Heart left ventricle (tissue), 13 donors: ENCODE data around the gene CYBRD1.
A peak's percentile ranks its signal among the peaks of the same experiment; 100 is the strongest.

Experiments
- POLR2A ChIP-seq, 2 donors: fragments of 450-650 bp; IDR thresholded peaks; one replicate each; pipeline ENCODE4 v1.6.1; 2017; ENCODE audit warnings: antibody characterized with exemption in 2 of 2, mild to moderate bottlenecking in 2 of 2, moderate library complexity in 2 of 2
- TF ChIP-seq, protein P1 (sequence below), 12 donors: fragments of 200-600 bp; sonication (generic) in 4 of 12; IDR thresholded peaks; one replicate each; pipeline versions ENCODE4 v1.5.0 to v1.8.0; 2018 to 2022; ENCODE audit warnings: antibody characterized with exemption in 12 of 12, mild to moderate bottlenecking in 5 of 12
- donor health status: ischemic (EF 13 %, LVEDD 7.1; RV severe dilation, severe dysfunction).
- donor health status: DM: no; HTN: yes; CAD: no.
- donor health status: DM: no; HTN: no; CAD: no.
- donor health status: ischemic (EF 25% LVEDD 6.9; RV normal size, moderate dysfunction).
- donor health status: ischemic (EF 25% LVEDD 5.7; RV mildly dilated, moderate dysfunction).
- donor health status: ischemic (EF 35%, LVEDD 5.7; RV mildly dilated, moderate dysfunction).
- donor health status: nonischemic (EF 11% LVEDD 7.7; RV severe dilation, severe dysfunction).
- donor health status: DM: yes; HTN: yes; CAD: no.
- donor health status: PGD.
- donor health status: ischemic (EF 29% LVEDD 5.4; RV normal size, mild dysfunction).
- donor health status: nonischemic (EF 23%, LVEDD 6.1; RV moderate dilation, normal function).

DNA sequence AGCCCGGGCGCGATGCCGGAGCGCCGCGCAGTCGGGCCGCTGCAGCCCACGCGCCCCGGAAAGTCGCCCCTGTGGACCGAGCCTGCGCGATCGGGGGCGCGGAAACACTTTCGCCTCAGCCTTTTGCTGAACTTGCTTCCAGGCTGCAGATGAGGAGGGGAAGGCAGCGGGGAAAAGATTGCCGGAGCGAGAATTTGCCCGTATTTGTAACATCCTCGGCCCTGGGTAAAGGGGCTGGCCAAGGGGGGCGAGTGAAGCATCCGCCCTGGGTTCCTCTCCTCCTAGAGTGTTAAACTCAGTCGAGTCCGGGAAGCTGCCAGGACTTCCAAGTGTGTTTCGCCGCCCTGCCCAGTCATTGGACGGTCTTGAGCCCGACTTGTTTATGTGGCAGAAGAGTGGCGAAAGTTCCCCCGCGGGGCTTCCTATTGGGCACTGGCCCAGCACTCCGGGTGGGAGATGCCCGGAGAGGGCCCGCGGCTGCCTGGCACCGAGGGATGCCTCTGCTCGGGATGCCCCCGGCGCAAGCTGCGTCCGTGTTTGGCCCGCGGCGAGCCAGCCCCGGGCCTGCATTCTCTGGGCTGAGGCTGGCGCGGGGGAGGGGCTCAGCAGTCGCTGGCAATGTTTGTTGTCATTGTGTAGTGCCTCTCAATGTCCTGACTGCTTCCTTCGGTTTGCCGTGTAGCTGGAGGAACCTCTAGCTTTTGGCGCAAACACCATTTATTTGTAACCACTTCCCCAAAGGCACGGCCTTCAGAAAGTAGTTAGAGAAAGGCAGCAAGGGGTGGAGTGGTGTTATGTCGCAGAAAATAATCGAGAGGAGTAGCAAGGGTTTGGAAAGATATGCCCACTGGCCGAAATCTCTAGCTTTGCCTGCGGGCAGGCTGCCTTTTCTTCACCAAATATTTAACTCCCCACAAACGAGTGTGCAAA lies 1.1 kb downstream of the CYBRD1 start:
- peak in 1 of 2 donors; percentile 57 for TF ChIP-seq POLR2A (IDR thresholded peaks at IDR 0.05)
- TF ChIP-seq, protein P1, sequence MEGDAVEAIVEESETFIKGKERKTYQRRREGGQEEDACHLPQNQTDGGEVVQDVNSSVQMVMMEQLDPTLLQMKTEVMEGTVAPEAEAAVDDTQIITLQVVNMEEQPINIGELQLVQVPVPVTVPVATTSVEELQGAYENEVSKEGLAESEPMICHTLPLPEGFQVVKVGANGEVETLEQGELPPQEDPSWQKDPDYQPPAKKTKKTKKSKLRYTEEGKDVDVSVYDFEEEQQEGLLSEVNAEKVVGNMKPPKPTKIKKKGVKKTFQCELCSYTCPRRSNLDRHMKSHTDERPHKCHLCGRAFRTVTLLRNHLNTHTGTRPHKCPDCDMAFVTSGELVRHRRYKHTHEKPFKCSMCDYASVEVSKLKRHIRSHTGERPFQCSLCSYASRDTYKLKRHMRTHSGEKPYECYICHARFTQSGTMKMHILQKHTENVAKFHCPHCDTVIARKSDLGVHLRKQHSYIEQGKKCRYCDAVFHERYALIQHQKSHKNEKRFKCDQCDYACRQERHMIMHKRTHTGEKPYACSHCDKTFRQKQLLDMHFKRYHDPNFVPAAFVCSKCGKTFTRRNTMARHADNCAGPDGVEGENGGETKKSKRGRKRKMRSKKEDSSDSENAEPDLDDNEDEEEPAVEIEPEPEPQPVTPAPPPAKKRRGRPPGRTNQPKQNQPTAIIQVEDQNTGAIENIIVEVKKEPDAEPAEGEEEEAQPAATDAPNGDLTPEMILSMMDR (IDR thresholded peaks at IDR 0.05), result peak in 1 of 12 donors; percentile 10
